ENCODE measurements around the gene FRAS1. TPM values are rescaled to one million over a fixed set of nuclear protein-coding genes. Genes with fewer than 3 reads are reported as not detected.

The FRAS1 gene
- total RNA-seq, 1 donor from 2014 or later: 8.8 TPM

GRCh38 chr4:78396613-78397291 lies 339.6 kb downstream of the FRAS1 start:
- Histone ChIP-seq H3K9me3 (no peaks in the 10 kb centered on the region), H3K27me3 (no peaks in the 10 kb centered on the region), H3K36me3 (no peaks in the 10 kb centered on the region), H3K27ac (no peak overlapping the region), H3K4me1 (no peaks in the 10 kb centered on the region), H3K4me3 (no peak overlapping the region)
- intact Hi-C loops (cut with DNase I): no loop called here
- no peak for TF ChIP-seq POLR2AphosphoS5 (IDR thresholded peaks at IDR 0.05; ENCODE audit: insufficient read depth in 1 of 2, low read depth in 1 of 2)
- no peak for TF ChIP-seq POLR2A (IDR thresholded peaks at IDR 0.05)
- no peak for TF ChIP-seq CTCF (IDR thresholded peaks at IDR 0.05)
- no peak for DNase-seq (ENCODE audit: extremely low spot score in 2 of 2)

GRCh38 chr4:78397292-78397630 lies 340.1 kb downstream of the FRAS1 start:
- intact Hi-C loops (cut with DNase I): no loop called here
- Histone ChIP-seq H3K9me3 (no peaks in the 10 kb centered on the region), H3K4me1 (no peaks in the 10 kb centered on the region)

GRCh38 chr4:78409612-78410202 lies 352.6 kb downstream of the FRAS1 start:
- no peak overlapping the region for H3K27ac ChIP-seq
- no peaks in the 10 kb centered on the region for H3K27me3 ChIP-seq
- no peak for TF ChIP-seq POLR2A (IDR thresholded peaks at IDR 0.05)
- TF ChIP-seq POLR2AphosphoS5 (IDR thresholded peaks at IDR 0.05; ENCODE audit: insufficient read depth in 1 of 2, low read depth in 1 of 2): no peak
- no peak for TF ChIP-seq CTCF (IDR thresholded peaks at IDR 0.05)
- H3K9me3 ChIP-seq: no peaks in the 10 kb centered on the region
- H3K36me3 ChIP-seq: no peaks in the 10 kb centered on the region
- H3K4me3 ChIP-seq: no peak overlapping the region
- intact Hi-C loops (cut with DNase I): loop anchor here (5.0 kb wide), 1 partner anchor 173 kb away; no protein-coding TSS in a partner anchor
- no peaks in the 10 kb centered on the region for H3K4me1 ChIP-seq
- DNase-seq (ENCODE audit: extremely low spot score in 2 of 2): no peak

More at GRCh38 chr4:78397292-78397630, 340.1 kb downstream of the FRAS1 start:
- H3K4me3 ChIP-seq: no peak overlapping the region
- H3K27ac ChIP-seq: no peak overlapping the region
- DNase-seq (ENCODE audit: extremely low spot score in 2 of 2): no peak
- H3K27me3 ChIP-seq: no peaks in the 10 kb centered on the region
- TF ChIP-seq POLR2AphosphoS5 (IDR thresholded peaks at IDR 0.05; ENCODE audit: insufficient read depth in 1 of 2, low read depth in 1 of 2) (no peak), POLR2A (IDR thresholded peaks at IDR 0.05) (no peak), CTCF (IDR thresholded peaks at IDR 0.05) (no peak)
- no peaks in the 10 kb centered on the region for H3K36me3 ChIP-seq

- no peaks in the 10 kb centered on the region for H3K9me3 ChIP-seq
- no peak overlapping the region for H3K27ac ChIP-seq
- TF ChIP-seq POLR2AphosphoS5 (IDR thresholded peaks at IDR 0.05; ENCODE audit: insufficient read depth in 1 of 2, low read depth in 1 of 2) (no peak), POLR2A (IDR thresholded peaks at IDR 0.05) (no peak), CTCF (IDR thresholded peaks at IDR 0.05) (no peak)
- H3K27me3 ChIP-seq: no peaks in the 10 kb centered on the region
- H3K36me3 ChIP-seq: no peaks in the 10 kb centered on the region
- intact Hi-C loops (cut with DNase I): no loop called here
- no peaks in the 10 kb centered on the region for H3K4me1 ChIP-seq
- DNase-seq (ENCODE audit: extremely low spot score in 2 of 2): no peak
- H3K4me3 ChIP-seq: no peak overlapping the region
Observed at GRCh38 chr4:78410225-78410624, 353.1 kb downstream of the FRAS1 start.

- Histone ChIP-seq H3K4me3 (no peak overlapping the region), H3K36me3 (no peaks in the 10 kb centered on the region), H3K27me3 (no peaks in the 10 kb centered on the region), H3K9me3 (no peaks in the 10 kb centered on the region), H3K27ac (no peak overlapping the region), H3K4me1 (no peaks in the 10 kb centered on the region)
- intact Hi-C loops (cut with DNase I): no loop called here
- DNase-seq (ENCODE audit: extremely low spot score in 2 of 2): no peak
- TF ChIP-seq POLR2AphosphoS5 (IDR thresholded peaks at IDR 0.05; ENCODE audit: insufficient read depth in 1 of 2, low read depth in 1 of 2) (no peak), CTCF (IDR thresholded peaks at IDR 0.05) (no peak), POLR2A (IDR thresholded peaks at IDR 0.05) (no peak)
Observed at GRCh38 chr4:78410676-78411075, 353.6 kb downstream of the FRAS1 start.

Measured in vagina (tissue), 2 donors.